Astrocyte (in vitro differentiated cells and primary cell): ENCODE results near the gene KCNC2.

Experiments
- CTCF ChIP-seq: IDR thresholded peaks from 2 replicates; pipeline ENCODE4 v1.5.1; 2011; ENCODE audit warnings: low read depth, mild to moderate bottlenecking, inconsistent platforms, low read length, moderate library complexity; ENCODE audit not compliant: insufficient read depth
- EZH2 ChIP-seq: IDR thresholded peaks from 2 replicates; pipeline ENCODE4 v1.6.1; 2012; ENCODE audit warnings: mild to moderate bottlenecking, low read length, inconsistent platforms; ENCODE audit not compliant: insufficient read depth

- TF ChIP-seq CTCF, result no peak
- no peak for TF ChIP-seq EZH2
These were observed 129.1 kb downstream of the KCNC2 start for GRCh38 chr12:75080582-75080981.
